8988T (cell line): ENCODE data around the gene MOAP1.
A peak's percentile ranks its signal among the peaks of the same experiment; 100 is the strongest.
"Not testable (repeated sequence)": the region's sequence is repeated elsewhere in the genome, so short reads cannot be mapped to it uniquely, and the experiment has no call there.

Experiments used
- DNase-seq: peaks from one replicate; pipeline ENCODE4 v3.0.0; 2011

The MOAP1 gene

GRCh38 chr14:93142854-93143652 lies 41.6 kb downstream of the MOAP1 start:
- no peak for DNase-seq

DNA sequence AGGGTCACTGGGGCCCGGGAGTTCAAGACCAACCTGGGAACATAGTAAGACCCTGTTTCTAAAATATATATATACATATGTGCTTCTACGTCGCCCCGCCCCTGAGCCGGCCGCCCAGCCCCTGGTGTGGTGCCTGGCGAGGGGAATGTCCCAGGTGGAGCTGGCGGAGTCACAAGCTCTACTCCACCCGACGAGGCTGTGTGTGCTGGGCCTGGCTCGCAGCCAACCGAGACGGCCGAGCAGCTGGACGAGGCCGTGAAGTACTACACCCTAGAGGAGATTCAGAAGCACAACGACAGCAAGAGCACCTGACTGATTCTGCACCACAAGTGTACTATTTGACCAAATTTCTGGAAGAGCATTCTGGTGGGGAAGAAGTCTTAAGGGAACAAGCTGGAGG lies 46.8 kb downstream of the MOAP1 start:
- no peak for DNase-seq

DNA sequence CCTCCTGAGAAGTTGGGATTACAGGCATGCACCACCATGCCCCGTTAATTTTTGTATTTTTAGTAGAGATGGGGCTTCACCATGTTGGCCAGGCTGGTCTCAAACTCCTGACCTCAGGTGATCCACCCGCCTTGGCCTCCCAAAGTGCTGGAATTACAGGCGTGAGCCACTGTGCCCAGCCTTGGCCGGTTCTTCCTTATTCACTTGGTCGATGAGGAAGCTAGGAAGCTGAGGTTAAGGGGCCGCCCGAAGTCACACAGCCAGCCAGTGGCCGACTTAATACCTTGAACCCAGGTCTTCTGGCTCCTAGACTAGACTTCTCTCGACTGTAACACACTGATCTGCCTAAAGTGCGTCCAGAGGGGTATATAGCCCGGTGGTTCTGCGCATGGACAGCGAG lies 48.2 kb downstream of the MOAP1 start:
- not testable (repeated sequence) for DNase-seq

GRCh38 chr14:93136009-93136408 lies 48.7 kb downstream of the MOAP1 start:
- no peak for DNase-seq

- no peak for DNase-seq
These were observed 49.3 kb downstream of the MOAP1 start for GRCh38 chr14:93135399-93135798.

- no peak for DNase-seq
These were observed 51.2 kb downstream of the MOAP1 start for GRCh38 chr14:93133464-93133863.

- DNase-seq, result peak; percentile 59
These were observed 52.1 kb downstream of the MOAP1 start for GRCh38 chr14:93132472-93133065.
